Right lobe of liver (tissue), 6 donors: Measurements from ENCODE around the gene BORCS5. TPM values are rescaled to one million over a fixed set of nuclear protein-coding genes. Genes with fewer than 3 reads are reported as not detected.

Experiments
- ATAC-seq, 4 donors: fragments of 200-7000 bp; cut with Tn5 transposase; one replicate each; pipeline ENCODE4 v1.9.1; 2020; ENCODE audit warnings: mild to moderate bottlenecking in 4 of 4, moderate library complexity in 4 of 4
- DNase-seq, 3 donors: peaks; one replicate each; pipeline ENCODE4 v3.0.0-alpha.2; 2020
- H3K27ac ChIP-seq, 3 donors: fragments of 200-600 bp; one replicate each; pipeline ENCODE4 v1.8.0; 2022
- H3K27me3 ChIP-seq, 2 donors: fragments of 200-600 bp; one replicate each; pipeline ENCODE4 v1.8.0; 2022
- H3K36me3 ChIP-seq, 4 donors: fragments of 200-600 bp; sonication (generic) in 1 of 4; one replicate each; pipeline versions ENCODE4 v1.5.1 to v1.8.0; 2017 to 2022; ENCODE audit warnings: control low read depth in 1 of 4
- H3K4me1 ChIP-seq, 4 donors: fragments of 200-600 bp; sonication (generic) in 1 of 4; one replicate each; pipeline versions ENCODE4 v1.5.1 to v1.8.0; 2017 to 2022; ENCODE audit warnings: control low read depth in 1 of 4
- H3K4me3 ChIP-seq, 3 donors: fragments of 200-600 bp; one replicate each; pipeline ENCODE4 v1.8.0; 2022
- H3K9me3 ChIP-seq, 4 donors: fragments of 200-600 bp; sonication (generic) in 1 of 4; one replicate each; pipeline versions ENCODE4 v1.5.1 to v1.8.0; 2017 to 2022; ENCODE audit warnings: control low read depth in 1 of 4
- POLR2A ChIP-seq: fragments of 450-650 bp; IDR thresholded peaks from one replicate; pipeline ENCODE4 v1.6.1; 2017; ENCODE audit warnings: antibody characterized with exemption, mild to moderate bottlenecking
- WGBS: methylation state at CpG from one replicate; pipeline ENCODE4 v1.1.6; 2018; ENCODE audit warnings: low coverage, low lambda C conversion rate; ENCODE audit not compliant: insufficient coverage; ENCODE audit errors: missing lambda C conversion rate; 5-methylcytosine and 5-hydroxymethylcytosine counted together
- intact Hi-C, 2 donors: fragments of 100-400 bp; cut with DNase I; formaldehyde crosslinking; loops; one replicate each; pipeline versions ENCODE4 v1.11.2 to v1.14.1; 2022
- total RNA-seq, 6 experiments: library from RNA; depleted of rRNA in 2 of 6; stranded (reverse); fragments of >200 nt in 2 of 6; fragmentation: NEBNext Ultra II Directional in 3 of 6; extraction: Animal tissue kit (Norgen Biotek cat#: 25700) in 3 of 6; gene quantifications; one replicate each; pipeline versions ENCODE4 v1.1.0 to v1.2.4, GENCODE V29; 2016 to 2023
- TF ChIP-seq, protein P1 (sequence below), 4 donors: fragments of 200-600 bp in 3 of 4; fragments of 450-650 bp in 1 of 4; IDR thresholded peaks; one replicate each; pipeline versions ENCODE4 v1.5.1 to v1.8.0; 2016 to 2022; ENCODE audit warnings: antibody characterized with exemption in 4 of 4, mild to moderate bottlenecking in 2 of 4
- donor health status: DM: no; HTN: yes; CAD: no.
- donor health status: DM: no; HTN: no; CAD: no.
- donor health status: DM: no; HTN: no; CAD: no.
- donor health status: DM: no; HTN: yes; CAD: no.
- donor health status: DM: no; HTN: yes; CAD: no.

The BORCS5 gene
- total RNA-seq, 6 experiments from 2014 or later = 6.0 to 11.1 (median 8.0) TPM

DNA sequence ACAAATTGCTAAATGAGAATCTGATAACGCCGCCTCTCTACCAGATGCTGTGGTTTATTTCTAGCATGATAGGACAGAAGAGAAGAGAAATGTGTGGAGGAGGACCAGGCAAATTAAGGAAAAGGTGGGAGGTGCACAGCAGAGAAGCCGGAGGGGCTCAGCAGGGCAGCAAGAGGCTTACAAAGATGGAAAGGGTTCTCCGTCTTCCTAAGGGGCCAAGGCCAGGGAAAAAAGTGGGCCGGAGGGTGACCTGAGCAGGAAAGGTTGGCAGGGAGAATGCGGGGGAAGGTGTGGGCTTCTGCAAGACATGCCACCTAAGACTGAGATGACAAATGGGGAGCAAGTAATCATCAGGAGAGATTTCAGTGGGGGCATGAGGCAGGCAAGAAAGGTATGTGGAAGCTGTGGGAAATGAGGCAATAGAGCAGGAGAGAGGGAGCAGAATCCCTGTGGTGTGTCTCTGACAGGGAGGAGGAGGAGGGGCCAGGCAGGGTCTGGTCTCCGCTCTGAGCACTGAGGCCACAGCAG lies 25.6 kb upstream of the BORCS5 start:
- no peaks in the 10 kb centered on the region for H3K9me3 ChIP-seq
- intact Hi-C loops = loop anchor here (10.0 kb wide), 2 partner anchors 247 to 257 kb away; partner anchors contain the start of gene BCL2L14 (in 1 of the 2)
- H3K27ac ChIP-seq = no peak overlapping the region

DNA sequence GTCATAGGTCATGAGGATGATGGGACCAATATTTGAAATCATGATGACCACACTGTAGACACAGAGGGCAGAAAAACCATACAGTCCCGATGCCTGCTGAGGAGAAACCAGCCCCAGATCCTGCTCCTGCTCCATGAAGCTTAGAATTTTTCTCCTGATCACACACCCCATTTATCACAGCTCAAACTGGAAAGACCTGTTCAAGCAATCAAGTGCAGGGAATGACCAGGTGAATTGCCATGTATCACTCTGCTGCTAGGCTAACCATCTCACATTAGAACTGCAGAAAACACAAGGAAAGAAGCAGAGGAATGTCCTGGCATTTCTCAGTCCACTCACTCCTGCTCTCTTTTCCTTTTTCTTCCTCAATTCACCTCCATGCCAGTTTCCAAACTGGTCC lies 25.0 kb upstream of the BORCS5 start:
- Histone ChIP-seq H3K27me3 (no peaks in the 10 kb centered on the region), H3K9me3 (no peaks in the 10 kb centered on the region), H3K36me3 (no peaks in the 10 kb centered on the region), H3K4me1 (peaks cover 0 to 39% (median 2%) of the 10 kb centered on the region in 4 donors), H3K27ac (no peak overlapping the region), H3K4me3 (no peak overlapping the region)
- TF ChIP-seq, protein P1, sequence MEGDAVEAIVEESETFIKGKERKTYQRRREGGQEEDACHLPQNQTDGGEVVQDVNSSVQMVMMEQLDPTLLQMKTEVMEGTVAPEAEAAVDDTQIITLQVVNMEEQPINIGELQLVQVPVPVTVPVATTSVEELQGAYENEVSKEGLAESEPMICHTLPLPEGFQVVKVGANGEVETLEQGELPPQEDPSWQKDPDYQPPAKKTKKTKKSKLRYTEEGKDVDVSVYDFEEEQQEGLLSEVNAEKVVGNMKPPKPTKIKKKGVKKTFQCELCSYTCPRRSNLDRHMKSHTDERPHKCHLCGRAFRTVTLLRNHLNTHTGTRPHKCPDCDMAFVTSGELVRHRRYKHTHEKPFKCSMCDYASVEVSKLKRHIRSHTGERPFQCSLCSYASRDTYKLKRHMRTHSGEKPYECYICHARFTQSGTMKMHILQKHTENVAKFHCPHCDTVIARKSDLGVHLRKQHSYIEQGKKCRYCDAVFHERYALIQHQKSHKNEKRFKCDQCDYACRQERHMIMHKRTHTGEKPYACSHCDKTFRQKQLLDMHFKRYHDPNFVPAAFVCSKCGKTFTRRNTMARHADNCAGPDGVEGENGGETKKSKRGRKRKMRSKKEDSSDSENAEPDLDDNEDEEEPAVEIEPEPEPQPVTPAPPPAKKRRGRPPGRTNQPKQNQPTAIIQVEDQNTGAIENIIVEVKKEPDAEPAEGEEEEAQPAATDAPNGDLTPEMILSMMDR (IDR thresholded peaks at IDR 0.05) = no peak
- no peak for TF ChIP-seq POLR2A
- 71% methylated on average over 1 of the region's 1 CpG for WGBS
- DNase-seq (no peak), ATAC-seq (no peak)
- intact Hi-C loops = loop anchor here (10.0 kb wide), 2 partner anchors 247 to 257 kb away; partner anchors contain the start of gene BCL2L14 (in 1 of the 2)

More for the DNA sequence above, 25.6 kb upstream of the BORCS5 start:
- TF ChIP-seq POLR2A = no peak
- TF ChIP-seq, protein P1 (IDR thresholded peaks at IDR 0.05) = no peak
- H3K4me1 ChIP-seq = peaks cover 0 to 35% (median 1%) of the 10 kb centered on the region in 4 donors
- H3K27me3 ChIP-seq = no peaks in the 10 kb centered on the region
- DNase-seq (no peak), ATAC-seq (no peak)
- H3K4me3 ChIP-seq = no peak overlapping the region
- 84% methylated on average over 7 of the region's 7 CpGs for WGBS
- no peaks in the 10 kb centered on the region for H3K36me3 ChIP-seq

DNA sequence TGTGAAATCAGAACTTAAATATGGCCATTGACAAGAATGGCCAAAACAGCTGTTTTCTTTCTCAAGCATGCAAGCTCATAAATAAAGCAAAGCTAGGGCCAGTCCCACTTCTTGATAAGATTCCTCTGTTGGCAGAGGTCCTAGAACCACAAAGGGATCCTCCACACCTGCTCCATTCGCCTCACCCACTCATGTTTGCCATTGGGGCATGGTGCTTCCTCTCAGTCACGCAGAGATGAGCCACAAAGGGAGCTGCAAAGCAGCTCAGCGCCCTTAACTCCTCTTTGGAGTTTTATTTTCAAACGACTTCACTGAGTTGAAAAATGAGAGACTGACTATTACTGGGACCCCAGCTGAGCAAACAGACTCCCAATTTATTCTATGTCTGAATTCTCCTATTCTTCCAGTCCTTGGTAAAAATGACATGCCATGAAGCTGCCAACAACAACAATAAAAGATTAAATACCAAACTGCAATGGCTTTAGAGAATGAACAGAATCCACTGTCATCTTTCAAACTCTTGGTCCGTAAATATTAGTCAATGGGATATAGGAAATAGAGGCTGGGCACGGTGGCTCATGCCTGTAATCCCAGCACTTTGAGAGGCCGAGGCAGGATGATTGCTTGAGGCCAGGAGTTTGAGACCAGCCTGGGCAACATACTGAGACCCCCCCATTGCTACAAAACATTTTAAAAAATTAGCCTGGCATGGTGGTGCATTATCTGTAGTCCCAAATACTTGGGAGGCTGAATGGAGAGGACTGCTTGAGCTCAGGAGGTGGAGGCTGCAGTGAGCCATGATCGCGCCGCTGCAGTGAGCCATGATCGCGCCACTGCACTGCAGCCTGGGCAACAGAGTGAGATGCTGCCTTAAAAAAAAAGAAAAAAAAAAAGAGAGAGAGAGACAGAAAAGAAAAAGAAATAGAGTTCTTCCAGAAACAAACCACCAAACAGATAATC lies 23.2 kb upstream of the BORCS5 start:
- intact Hi-C loops = loop anchor here (10.0 kb wide), 2 partner anchors 249 to 259 kb away; partner anchors contain the start of gene BCL2L14 (in 1 of the 2)
- Histone ChIP-seq H3K27me3 (no peaks in the 10 kb centered on the region), H3K27ac (no peak overlapping the region), H3K9me3 (no peaks in the 10 kb centered on the region), H3K4me1 (peaks cover 0 to 27% (median 2%) of the 10 kb centered on the region in 4 donors), H3K36me3 (no peaks in the 10 kb centered on the region), H3K4me3 (no peak overlapping the region)
- 68% methylated on average over 11 of the region's 12 CpGs for WGBS
- DNase-seq (no peak), ATAC-seq (peak in 1 of 4 donors; percentile 59)
- TF ChIP-seq, protein P1 (IDR thresholded peaks at IDR 0.05) = no peak

DNA sequence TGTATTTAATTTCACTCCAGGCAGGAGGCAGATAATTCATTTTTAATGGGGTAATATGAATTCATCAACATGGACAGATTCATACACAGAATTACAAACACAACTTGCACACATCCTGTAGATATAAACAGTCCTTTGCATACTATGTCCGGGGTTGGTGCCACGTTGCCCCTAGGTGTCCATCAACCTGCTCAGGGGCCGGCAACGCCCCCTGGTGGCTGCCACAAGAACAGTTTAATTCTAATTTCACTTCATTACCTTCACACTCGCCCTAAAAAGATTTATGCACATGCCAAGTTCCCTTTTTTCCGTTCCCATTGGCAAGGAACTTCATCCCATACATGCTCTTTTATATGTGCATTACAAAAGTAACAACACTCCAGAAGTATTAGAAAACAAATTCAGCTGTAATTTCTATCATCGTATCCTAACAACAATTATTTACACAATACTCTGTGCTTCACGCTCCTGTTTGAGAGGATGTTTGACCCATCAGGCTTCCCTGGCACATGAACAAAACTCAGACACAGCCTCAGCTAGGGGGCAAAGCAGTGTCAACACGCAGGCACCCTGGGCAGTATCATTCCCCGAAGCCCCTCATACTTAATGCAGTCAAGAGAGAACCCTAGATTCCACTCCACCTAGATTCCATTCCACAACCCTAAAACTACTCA lies 22.4 kb upstream of the BORCS5 start:
- WGBS = 15% methylated on average over 9 of the region's 10 CpGs

More for the DNA sequence above, 22.4 kb upstream of the BORCS5 start:
- H3K4me3 ChIP-seq = no peak overlapping the region
- DNase-seq = peak; percentile 67 to 70 (median 68)
- H3K4me1 ChIP-seq = peaks cover 0 to 27% (median 2%) of the 10 kb centered on the region in 4 donors
- intact Hi-C loops = loop anchor here (10.0 kb wide), 2 partner anchors 250 to 260 kb away; partner anchors contain the start of gene BCL2L14 (in 1 of the 2)
- no peaks in the 10 kb centered on the region for H3K27me3 ChIP-seq
- H3K9me3 ChIP-seq = no peaks in the 10 kb centered on the region
- H3K27ac ChIP-seq = no peak overlapping the region
- no peak for TF ChIP-seq POLR2A
- TF ChIP-seq, protein P1 (IDR thresholded peaks at IDR 0.05) = peak; percentile 71 to 94 (median 92)
- H3K36me3 ChIP-seq = no peaks in the 10 kb centered on the region
- peak; percentile 72 to 81 (median 74) for ATAC-seq
